HepG2 (cell line): Measurements from ENCODE around the gene ATP2A2. TPM values are rescaled to one million over a fixed set of nuclear protein-coding genes. Genes with fewer than 3 reads are reported as not detected.

Experiments used
- ATAC-seq: fragments of 200-7000 bp; cut with Tn5 transposase; 3 replicates; pipeline ENCODE4 v1.9.1; 2020; ENCODE audit warnings: mild to moderate bottlenecking, moderate library complexity
- BruUV-seq: library from RNA; stranded (reverse); fragments of 400-500 nt; replicated peaks from 2 replicates; lab custom pipeline; 2021; lab: Mats Ljungman, UMichigan
- CTCF ChIA-PET: fragments of 300-600 bp; formaldehyde crosslinking; extraction: SDS; loops from one replicate; lab custom pipeline; 2021; ENCODE audit warnings: low total read pairs, inconsistent platforms, low intra/inter-chr PET ratio; lab: Yijun Ruan, JAX
- POLR2A ChIA-PET: fragments of 350-600 bp; sonication (Branson Sonifier 250); formaldehyde crosslinking; loops from one replicate; lab custom pipeline; 2020; ENCODE audit warnings: antibody characterized with exemption, inconsistent platforms; lab: Yijun Ruan, JAX
- DNase-seq: peaks from one replicate; pipeline ENCODE4 v3.0.0-alpha.2; 2015; ENCODE audit warnings: low spot score
- FAIRE-seq: peaks from 3 replicates; lab custom pipeline; 2011; peaks lifted over from hg19 to GRCh38; lab: Jason Lieb, UNC
- H2AFZ ChIP-seq: one replicate; pipeline ENCODE4 v1.6.1; 2011; ENCODE audit warnings: low read length, inconsistent platforms
- H3K27ac ChIP-seq: fragments of 300-600 bp; 3 replicates; pipeline ENCODE4 v1.8.0; 2011; ENCODE audit warnings: mixed run types, mild to moderate bottlenecking, mixed read lengths, low read length, inconsistent platforms; ENCODE audit not compliant: insufficient read depth; ENCODE audit errors: extremely low read length
- H3K27me3 ChIP-seq, 2 experiments: fragments of 200-600 bp in 1 of 2; 2 replicates in 1 of 2; 3 replicates in 1 of 2; pipeline versions ENCODE4 v1.6.0 to v1.8.0; 2011; ENCODE audit warnings: low read length in 2 of 2, mild to moderate bottlenecking in 2 of 2, moderate library complexity in 2 of 2, inconsistent platforms in 1 of 2; ENCODE audit not compliant: insufficient read depth in 2 of 2, control insufficient read depth in 1 of 2
- H3K36me3 ChIP-seq, 2 experiments: fragments of 200-600 bp in 1 of 2; replicated peaks in 1 of 2; 2 replicates in 1 of 2; 3 replicates in 1 of 2; pipeline versions ENCODE4 v1.5.1 to v1.8.0; 2011; ENCODE audit warnings: low read length in 2 of 2, inconsistent platforms in 1 of 2; ENCODE audit not compliant: insufficient read depth in 2 of 2, control insufficient read depth in 1 of 2
- H3K4me1 ChIP-seq: 2 replicates; pipeline ENCODE4 v1.5.1; 2012; ENCODE audit warnings: low read length, inconsistent platforms; ENCODE audit not compliant: insufficient read depth
- H3K4me2 ChIP-seq: 2 replicates; pipeline ENCODE4 v1.6.0; 2011; ENCODE audit warnings: low read depth, low read length, inconsistent platforms
- H3K4me3 ChIP-seq, 3 experiments: fragments of 200-600 bp in 1 of 3; sonication (generic), shearing (Covaris generic) in 1 of 3; replicated peaks in 1 of 3; 2 replicates each; pipeline ENCODE4 v1.5.1; 2011 to 2016; ENCODE audit warnings: low read length in 3 of 3, inconsistent platforms in 2 of 3, low read depth in 2 of 3, mild to moderate bottlenecking in 2 of 3, control low read depth in 1 of 3, mixed read lengths in 1 of 3; ENCODE audit not compliant: insufficient read depth in 1 of 3
- H3K79me2 ChIP-seq: one replicate; pipeline ENCODE4 v1.6.1; 2011; ENCODE audit warnings: low read length, inconsistent platforms; ENCODE audit not compliant: insufficient read depth
- H3K9ac ChIP-seq: 2 replicates; pipeline ENCODE4 v1.6.0; 2011; ENCODE audit warnings: mild to moderate bottlenecking, low read depth, low read length, inconsistent platforms; ENCODE audit not compliant: insufficient read depth
- H3K9me3 ChIP-seq: 2 replicates; pipeline ENCODE4 v1.5.1; 2012; ENCODE audit warnings: mild to moderate bottlenecking, low read length
- H4K20me1 ChIP-seq: 2 replicates; pipeline ENCODE4 v1.6.0; 2011; ENCODE audit warnings: inconsistent platforms, mild to moderate bottlenecking, low read length, moderate library complexity; ENCODE audit not compliant: insufficient read depth
- ARID2 ChIP-seq: sonication (generic); formaldehyde crosslinking; IDR thresholded peaks from 2 replicates; pipeline ENCODE4 v1.8.1; 2022; ENCODE audit warnings: mild to moderate bottlenecking, missing genetic modification reagents, borderline replicate concordance
- ARNTL ChIP-seq: sonication (generic); formaldehyde crosslinking; IDR thresholded peaks from 2 replicates; pipeline ENCODE4 v1.4.0; 2020; ENCODE audit warnings: mild to moderate bottlenecking, missing genetic modification reagents
- CCDC6 ChIP-seq: sonication (generic); formaldehyde crosslinking; IDR thresholded peaks from 2 replicates; pipeline ENCODE4 v1.8.1; 2022; ENCODE audit warnings: mild to moderate bottlenecking, missing genetic modification reagents, moderate library complexity
- CENPX ChIP-seq: sonication (generic); formaldehyde crosslinking; IDR thresholded peaks from 2 replicates; pipeline ENCODE4 v1.9.0; 2021; ENCODE audit warnings: mild to moderate bottlenecking, missing genetic modification reagents, moderate library complexity
- FIP1L1 ChIP-seq: fragments of 200-400 bp; formaldehyde crosslinking; IDR thresholded peaks from 2 replicates; pipeline ENCODE4 v1.6.1; 2018; ENCODE audit warnings: low read depth, mild to moderate bottlenecking, low read length, moderate library complexity, borderline replicate concordance; ENCODE audit not compliant: insufficient read depth
- HMGA1 ChIP-seq: sonication (generic); formaldehyde crosslinking; conservative IDR thresholded peaks from 2 replicates; pipeline ENCODE4 v1.4.0; 2020; ENCODE audit warnings: missing genetic modification reagents
- KMT2A ChIP-seq: sonication (generic); formaldehyde crosslinking; IDR thresholded peaks from 2 replicates; pipeline ENCODE4 v1.4.0; 2020; ENCODE audit warnings: missing genetic modification reagents
- MZF1 ChIP-seq: sonication (generic); formaldehyde crosslinking; IDR thresholded peaks from 2 replicates; pipeline ENCODE4 v1.8.1; 2023; ENCODE audit warnings: mild to moderate bottlenecking, missing genetic modification reagents, borderline replicate concordance
- SAP130 ChIP-seq: IDR thresholded peaks from 2 replicates; pipeline ENCODE4 v1.6.1; 2016; ENCODE audit warnings: low read depth
- TBL1XR1 ChIP-seq: fragments of 150-350 bp; IDR thresholded peaks from 2 replicates; pipeline ENCODE4 v1.6.1; 2014; ENCODE audit warnings: borderline replicate concordance, low read length; ENCODE audit not compliant: partially characterized antibody
- ZBTB3 ChIP-seq: sonication (generic); formaldehyde crosslinking; IDR thresholded peaks from 2 replicates; pipeline ENCODE4 v1.4.0; 2020; ENCODE audit warnings: low read depth, mild to moderate bottlenecking, moderate library complexity, missing genetic modification reagents, borderline replicate concordance
- ZNF256 ChIP-seq: sonication (generic); formaldehyde crosslinking; conservative IDR thresholded peaks from 2 replicates; pipeline ENCODE4 v1.4.0; 2020; ENCODE audit warnings: missing genetic modification reagents
- ZNF768 ChIP-seq: sonication (generic); formaldehyde crosslinking; IDR thresholded peaks from 2 replicates; pipeline ENCODE4 v1.4.0; 2020; ENCODE audit warnings: missing genetic modification reagents
- ZNF777 ChIP-seq: sonication (generic); formaldehyde crosslinking; IDR thresholded peaks from 2 replicates; pipeline ENCODE4 v1.4.0; 2020; ENCODE audit warnings: missing genetic modification reagents
- ZSCAN25 ChIP-seq: sonication (generic); formaldehyde crosslinking; IDR thresholded peaks from 2 replicates; pipeline ENCODE4 v1.8.0; 2022; ENCODE audit warnings: mild to moderate bottlenecking, missing genetic modification reagents
- WGBS: methylation state at CpG from one replicate; pipeline ENCODE4 v1.1.6; 2017; ENCODE audit warnings: low lambda C conversion rate; 5-methylcytosine and 5-hydroxymethylcytosine counted together
- in situ Hi-C: cut with HindIII; loops from 2 replicates; pipeline ENCODE4 v1.10.0; 2017; ENCODE audit warnings: low pct_unique_long_range_greater_than_20kb; ENCODE audit not compliant: extremely low pct_ligation_motif_present
- intact Hi-C: fragments of 100-400 bp; cut with micrococcal nuclease; formaldehyde crosslinking; loops from one replicate; pipeline ENCODE4 v1.10.0; 2022; ENCODE audit not compliant: unreplicated experiment
- polyA plus RNA-seq, 8 experiments: library from polyadenylated mRNA; depleted of rRNA in 3 of 8; stranded (reverse) in 7 of 8; unstranded in 1 of 8; fragments of >200 nt; fragmentation: Illumina TruSeq in 4 of 8; extraction: Trizol in 4 of 8; gene quantifications; 2 replicates each; pipeline versions ENCODE4 v1.2.1 to v1.2.3, GENCODE V29; 2011 to 2016; ENCODE audit warnings: low read depth in 4 of 8, missing spikeins in 1 of 8, mixed read lengths in 1 of 8; ENCODE audit not compliant: insufficient read depth in 1 of 8
- total RNA-seq, 5 experiments: library from RNA; depleted of rRNA; stranded (reverse); fragments of >200 nt; fragmentation: Illumina TruSeq; extraction: Trizol; gene quantifications; 2 replicates each; pipeline ENCODE4 v1.2.3, GENCODE V29; 2016; ENCODE audit warnings: low read depth in 1 of 5
- TF ChIP-seq, protein P1 (sequence below): IDR thresholded peaks from 2 replicates; pipeline ENCODE4 v1.6.1; 2016; ENCODE audit warnings: missing compliant biosample characterization, missing genetic modification reagents, borderline replicate concordance
- TF ChIP-seq, protein P2 (sequence below): sonication (generic); formaldehyde crosslinking; IDR thresholded peaks from 2 replicates; pipeline ENCODE4 v1.4.0; 2020; ENCODE audit warnings: mild to moderate bottlenecking, missing genetic modification reagents, borderline replicate concordance

Gene ATP2A2
- total and polyA plus RNA-seq, 2 of the 13 experiments (the other 11 are each of a cell fraction or from before 2014, with no cell fraction given): 35.4 to 85.5 TPM

DNA sequence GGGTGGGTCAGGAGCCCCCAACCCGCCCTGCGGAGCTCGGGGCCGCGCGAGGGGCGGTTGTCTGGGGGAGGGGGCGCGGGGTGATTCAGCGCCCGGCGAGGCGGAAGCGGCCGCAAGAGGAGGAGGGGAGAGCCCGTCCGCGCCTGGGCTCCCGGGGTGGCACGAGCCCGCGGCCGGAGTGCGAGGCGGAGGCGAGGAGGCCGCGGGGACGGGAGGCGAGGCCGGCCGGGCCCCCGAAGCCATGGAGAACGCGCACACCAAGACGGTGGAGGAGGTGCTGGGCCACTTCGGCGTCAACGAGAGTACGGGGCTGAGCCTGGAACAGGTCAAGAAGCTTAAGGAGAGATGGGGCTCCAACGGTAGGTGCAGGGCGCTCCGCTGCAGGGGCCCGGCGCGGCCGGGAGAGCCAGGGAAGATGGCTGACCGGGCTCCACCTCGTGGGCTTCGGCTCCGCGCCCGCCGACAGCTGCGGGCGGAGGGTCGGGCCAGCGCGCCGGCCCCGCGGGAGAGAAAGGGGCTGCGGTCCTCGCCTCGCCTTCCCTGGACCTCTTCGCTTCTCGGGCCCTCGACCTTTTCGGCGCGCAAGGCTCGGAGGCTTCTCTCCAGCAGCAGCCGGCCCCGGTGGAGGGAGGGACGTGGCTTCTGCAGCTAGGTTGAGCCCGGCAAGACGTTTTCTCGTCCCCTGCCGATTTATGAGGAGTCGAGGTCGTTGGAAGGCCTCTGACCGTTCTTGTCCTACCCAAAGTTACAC is 677 bp downstream of the ATP2A2 start:
- FAIRE-seq: no peak
- H3K9ac ChIP-seq: peak overlapping the region; percentile 94
- in situ Hi-C loops: no loop called here
- ChIA-PET CTCF (no interaction called here), POLR2A (interaction anchor here (0.6 to 5.5 kb wide), 10 partner anchors 12 to 289 kb away, joined by 3 to 77 read pairs (median 4); partner anchors contain the start of gene IFT81)
- ATAC-seq: peak; percentile 66
- H2AFZ ChIP-seq: no peak overlapping the region
- peaks cover 52% of the 10 kb centered on the region for H3K79me2 ChIP-seq
- intact Hi-C loops: loop anchor here (2.0 to 5.0 kb wide), 2 partner anchors 35 to 179 kb away; no protein-coding TSS in a partner anchor
- H3K4me3 ChIP-seq: peak overlapping the region; percentile 73 to 88 (median 73)
- H3K4me1 ChIP-seq: peaks cover 71% of the 10 kb centered on the region
- 3% methylated on average over 7 of the region's 82 CpGs for WGBS
- BruUV-seq: no TSS peak
- H3K36me3 ChIP-seq: peaks cover 0 to 17% of the 10 kb centered on the region in 2 experiments; a peak in 3 of 5 replicates
- H4K20me1 ChIP-seq: peaks cover 36% of the 10 kb centered on the region
- H3K9me3 ChIP-seq: no peaks in the 10 kb centered on the region
- no peaks in the 10 kb centered on the region for H3K27me3 ChIP-seq
- no peak for DNase-seq
- peak overlapping the region; percentile 91 for H3K4me2 ChIP-seq
- peak overlapping the region; percentile 92 for H3K27ac ChIP-seq
- TF ChIP-seq MZF1 (CRISPR knock-in tag) (no peak), ZNF777 (peak; percentile 71; the same call in 1 of the 2 replicates), ZSCAN25 (peak; percentile 69), TBL1XR1 (no peak), ZNF256 (CRISPR knock-in tag) (0 out of 2 replicates have a peak, but pooled peaks have one; percentile 30), FIP1L1 (no peak), CCDC6 (CRISPR knock-in tag) (peak; percentile 34; the same call in 1 of the 2 replicates), HMGA1 (no peak), ARNTL (CRISPR knock-in tag) (peak; percentile 56; the same call in 1 of the 2 replicates), ZBTB3 (CRISPR knock-in tag) (peak; percentile 43; the same call in 1 of the 2 replicates), ARID2 (CRISPR knock-in tag) (peak; percentile 80; the same call in 1 of the 2 replicates), CENPX (CRISPR knock-in tag) (no peak), KMT2A (CRISPR knock-in tag) (peak; percentile 83), ZNF768 (CRISPR knock-in tag) (peak; percentile 49; the same call in 1 of the 2 replicates), SAP130 (CRISPR knock-in tag) (peak; percentile 49)
- TF ChIP-seq, protein P1, sequence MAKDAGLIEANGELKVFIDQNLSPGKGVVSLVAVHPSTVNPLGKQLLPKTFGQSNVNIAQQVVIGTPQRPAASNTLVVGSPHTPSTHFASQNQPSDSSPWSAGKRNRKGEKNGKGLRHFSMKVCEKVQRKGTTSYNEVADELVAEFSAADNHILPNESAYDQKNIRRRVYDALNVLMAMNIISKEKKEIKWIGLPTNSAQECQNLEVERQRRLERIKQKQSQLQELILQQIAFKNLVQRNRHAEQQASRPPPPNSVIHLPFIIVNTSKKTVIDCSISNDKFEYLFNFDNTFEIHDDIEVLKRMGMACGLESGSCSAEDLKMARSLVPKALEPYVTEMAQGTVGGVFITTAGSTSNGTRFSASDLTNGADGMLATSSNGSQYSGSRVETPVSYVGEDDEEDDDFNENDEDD (CRISPR knock-in tag): peak; percentile 38; the same call in 1 of the 2 replicates
- TF ChIP-seq, protein P2, sequence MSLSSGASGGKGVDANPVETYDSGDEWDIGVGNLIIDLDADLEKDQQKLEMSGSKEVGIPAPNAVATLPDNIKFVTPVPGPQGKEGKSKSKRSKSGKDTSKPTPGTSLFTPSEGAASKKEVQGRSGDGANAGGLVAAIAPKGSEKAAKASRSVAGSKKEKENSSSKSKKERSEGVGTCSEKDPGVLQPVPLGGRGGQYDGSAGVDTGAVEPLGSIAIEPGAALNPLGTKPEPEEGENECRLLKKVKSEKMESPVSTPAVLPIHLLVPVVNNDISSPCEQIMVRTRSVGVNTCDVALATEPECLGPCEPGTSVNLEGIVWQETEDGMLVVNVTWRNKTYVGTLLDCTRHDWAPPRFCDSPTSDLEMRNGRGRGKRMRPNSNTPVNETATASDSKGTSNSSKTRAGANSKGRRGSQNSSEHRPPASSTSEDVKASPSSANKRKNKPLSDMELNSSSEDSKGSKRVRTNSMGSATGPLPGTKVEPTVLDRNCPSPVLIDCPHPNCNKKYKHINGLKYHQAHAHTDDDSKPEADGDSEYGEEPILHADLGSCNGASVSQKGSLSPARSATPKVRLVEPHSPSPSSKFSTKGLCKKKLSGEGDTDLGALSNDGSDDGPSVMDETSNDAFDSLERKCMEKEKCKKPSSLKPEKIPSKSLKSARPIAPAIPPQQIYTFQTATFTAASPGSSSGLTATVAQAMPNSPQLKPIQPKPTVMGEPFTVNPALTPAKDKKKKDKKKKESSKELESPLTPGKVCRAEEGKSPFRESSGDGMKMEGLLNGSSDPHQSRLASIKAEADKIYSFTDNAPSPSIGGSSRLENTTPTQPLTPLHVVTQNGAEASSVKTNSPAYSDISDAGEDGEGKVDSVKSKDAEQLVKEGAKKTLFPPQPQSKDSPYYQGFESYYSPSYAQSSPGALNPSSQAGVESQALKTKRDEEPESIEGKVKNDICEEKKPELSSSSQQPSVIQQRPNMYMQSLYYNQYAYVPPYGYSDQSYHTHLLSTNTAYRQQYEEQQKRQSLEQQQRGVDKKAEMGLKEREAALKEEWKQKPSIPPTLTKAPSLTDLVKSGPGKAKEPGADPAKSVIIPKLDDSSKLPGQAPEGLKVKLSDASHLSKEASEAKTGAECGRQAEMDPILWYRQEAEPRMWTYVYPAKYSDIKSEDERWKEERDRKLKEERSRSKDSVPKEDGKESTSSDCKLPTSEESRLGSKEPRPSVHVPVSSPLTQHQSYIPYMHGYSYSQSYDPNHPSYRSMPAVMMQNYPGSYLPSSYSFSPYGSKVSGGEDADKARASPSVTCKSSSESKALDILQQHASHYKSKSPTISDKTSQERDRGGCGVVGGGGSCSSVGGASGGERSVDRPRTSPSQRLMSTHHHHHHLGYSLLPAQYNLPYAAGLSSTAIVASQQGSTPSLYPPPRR (CRISPR knock-in tag): no peak
